GM19397 (cell line): ENCODE data around the gene PPP1R3A.
"Not testable (repeated sequence)": the region's sequence is repeated elsewhere in the genome, so short reads cannot be mapped to it uniquely, and the experiment has no call there.

Experiments used
- ATAC-seq: cut with Tn5 transposase; IDR thresholded peaks from one replicate; pipeline ENCODE4 v1.9.1; 2021; ENCODE audit warnings: mild to moderate bottlenecking, moderate library complexity; ENCODE audit not compliant: unreplicated experiment

The PPP1R3A gene

GRCh38 chr7:113918946-113919345, at the start of gene PPP1R3A:
TSS of gene PPP1R3A (minus strand) at chr7:113919009. CDS start at chr7:113918996, 13 bp downstream.
- ATAC-seq: no peak

DNA sequence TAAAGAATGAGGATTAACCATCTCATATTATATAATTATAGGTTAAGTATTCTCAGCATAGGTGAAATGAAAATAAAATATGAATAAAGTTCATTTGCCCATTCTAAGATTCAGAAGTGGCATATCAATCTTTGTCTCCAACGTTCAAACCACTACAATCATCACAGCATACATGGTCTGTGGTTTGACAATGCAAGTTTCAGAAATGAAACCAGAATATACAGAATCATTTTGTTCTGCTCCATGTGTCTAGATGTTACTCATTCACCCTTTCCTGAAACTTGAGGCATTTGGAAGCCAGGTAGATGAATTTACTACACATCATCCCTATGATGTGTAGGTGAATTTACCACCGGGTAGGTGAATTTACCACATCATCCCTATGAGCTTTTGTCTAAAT, 44.5 kb upstream of the PPP1R3A start:
- no peak for ATAC-seq

GRCh38 chr7:113959910-113960309, 41.1 kb upstream of the PPP1R3A start:
- no peak for ATAC-seq

DNA sequence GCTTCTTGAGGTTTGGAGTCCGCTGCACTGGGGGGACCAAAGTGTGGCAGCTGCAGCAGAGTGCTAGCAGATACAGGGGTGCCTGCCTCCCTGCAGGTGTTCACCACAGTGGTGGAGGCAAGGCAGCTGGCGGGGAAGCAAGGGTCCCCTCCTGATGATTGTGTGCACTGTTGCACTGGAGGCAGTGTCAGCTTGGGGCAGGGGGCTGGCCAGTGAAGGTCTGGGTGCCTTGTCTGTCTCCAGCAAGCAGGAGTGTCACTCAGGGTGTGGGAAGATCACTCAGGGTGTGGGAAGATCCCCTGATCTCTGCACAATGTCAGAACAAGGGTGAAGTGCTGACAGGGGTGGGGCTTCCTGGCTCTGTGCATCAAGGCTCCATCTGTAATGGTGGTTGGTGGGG, 36.3 kb upstream of the PPP1R3A start:
- no peak for ATAC-seq

GRCh38 chr7:113953553-113953952, 34.7 kb upstream of the PPP1R3A start:
- ATAC-seq: no peak

- no peak for ATAC-seq
Observed at GRCh38 chr7:113945018-113945938, 26.5 kb upstream of the PPP1R3A start.

DNA sequence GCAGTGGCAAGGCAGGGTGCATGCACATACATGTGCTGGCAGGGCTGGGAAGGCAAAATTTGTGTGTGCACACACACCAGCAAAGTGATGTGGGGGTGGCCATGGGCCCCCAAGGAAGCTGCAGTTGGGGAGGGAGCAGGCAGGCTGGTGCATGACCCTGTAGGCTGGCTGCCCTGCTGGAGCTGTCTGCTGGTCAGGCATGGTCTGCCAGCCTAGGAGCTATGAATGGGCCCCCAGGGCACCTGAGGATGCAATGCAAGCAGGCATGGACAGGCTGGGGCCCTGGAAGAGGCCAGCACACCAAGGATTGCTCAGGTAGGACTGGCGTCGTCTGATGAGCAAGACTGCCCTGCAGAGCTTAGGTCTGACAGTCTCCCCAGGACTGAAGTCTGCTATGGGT, 18.2 kb upstream of the PPP1R3A start:
- ATAC-seq: no peak

GRCh38 chr7:113936535-113936934, 17.7 kb upstream of the PPP1R3A start:
- no peak for ATAC-seq

DNA sequence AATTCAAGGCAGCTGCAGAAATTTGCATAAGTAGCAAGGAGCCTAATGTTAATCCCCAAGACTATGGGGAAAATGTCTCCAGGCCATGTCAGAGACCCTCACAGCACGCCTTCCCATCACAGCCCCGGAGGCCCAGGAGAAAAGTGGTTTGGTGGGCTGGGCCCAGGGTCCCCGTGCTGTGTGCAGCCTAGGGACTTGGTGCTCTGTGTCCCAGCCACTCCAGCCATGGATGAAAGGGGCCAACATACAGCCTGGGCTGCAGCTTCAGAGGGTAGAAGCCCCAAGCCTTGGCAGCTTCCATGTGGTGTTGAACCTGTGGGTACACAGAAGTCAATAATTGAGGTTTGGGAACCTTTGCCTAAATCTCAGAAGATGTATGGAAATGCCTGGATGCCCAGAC, 10.6 kb upstream of the PPP1R3A start:
- not testable (repeated sequence) for ATAC-seq

- ATAC-seq: no peak
Observed at GRCh38 chr7:113928112-113928511, 9.3 kb upstream of the PPP1R3A start.

DNA sequence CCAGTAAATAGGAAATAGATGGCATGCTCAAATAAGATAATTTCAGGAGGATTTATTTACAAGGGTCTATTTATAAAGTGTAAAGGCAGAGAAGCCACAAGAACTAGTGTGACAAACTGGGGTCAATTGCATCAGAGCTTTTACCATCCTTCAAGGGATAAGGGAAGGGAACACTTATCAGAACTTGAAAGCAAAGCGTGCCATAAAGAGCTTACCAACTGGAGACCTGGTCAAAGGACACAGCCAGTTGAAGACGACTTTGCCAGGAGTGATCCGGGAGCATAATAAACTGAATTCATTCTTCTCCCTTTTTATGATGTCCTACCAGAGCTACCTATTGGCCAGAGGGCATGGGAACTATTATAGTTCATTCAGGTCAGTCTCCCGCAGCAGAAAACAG, 3.2 kb upstream of the PPP1R3A start:
- ATAC-seq: no peak

- ATAC-seq: no peak
Observed at GRCh38 chr7:113921363-113921762, 2.6 kb upstream of the PPP1R3A start.

DNA sequence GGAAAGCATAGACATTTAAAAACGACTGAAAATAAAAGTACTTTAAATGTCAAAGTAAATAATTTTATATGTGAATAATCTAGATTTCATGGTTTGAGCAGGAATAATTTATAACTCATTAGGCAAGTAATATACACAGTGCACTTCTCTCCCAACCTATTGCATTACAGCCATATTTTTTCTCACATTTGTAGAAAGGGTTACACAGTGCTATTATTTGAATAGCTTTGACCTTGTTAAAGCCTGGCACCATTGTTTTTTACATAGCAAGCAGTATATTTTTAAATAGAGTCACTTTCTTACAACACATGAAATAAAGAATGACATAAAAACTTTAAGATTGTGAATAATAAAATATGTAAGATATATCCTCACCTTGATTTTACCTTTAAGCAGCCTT, 969 bp downstream of the PPP1R3A start:
- no peak for ATAC-seq

GRCh38 chr7:113915956-113916355, 2.9 kb downstream of the PPP1R3A start:
- no peak for ATAC-seq

GRCh38 chr7:113912876-113913275, 5.9 kb downstream of the PPP1R3A start:
- ATAC-seq: no peak

- ATAC-seq: no peak
Observed at GRCh38 chr7:113907617-113908016, 11.2 kb downstream of the PPP1R3A start.

GRCh38 chr7:113904521-113904920, 14.3 kb downstream of the PPP1R3A start:
- ATAC-seq: no peak

DNA sequence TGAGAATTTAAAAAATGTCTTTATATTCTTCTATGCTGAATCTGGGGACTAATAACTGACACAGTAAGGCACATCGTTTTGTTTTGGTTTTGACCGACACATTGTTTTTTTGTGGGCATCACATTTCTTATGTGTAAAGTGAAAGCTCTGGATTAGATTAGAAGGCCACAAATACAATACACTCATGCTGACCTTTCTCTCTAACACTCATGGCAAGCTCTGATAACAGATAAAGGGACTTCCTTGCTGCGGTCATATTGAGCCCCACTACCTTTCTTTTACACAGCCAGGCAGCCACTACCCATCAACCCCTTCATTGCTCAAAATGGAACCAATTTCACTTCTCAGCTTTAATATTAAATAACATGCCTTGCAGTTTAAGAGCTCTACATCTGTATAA, 26.0 kb downstream of the PPP1R3A start:
- ATAC-seq: no peak

GRCh38 chr7:113891828-113892227, 27.0 kb downstream of the PPP1R3A start:
- no peak for ATAC-seq

DNA sequence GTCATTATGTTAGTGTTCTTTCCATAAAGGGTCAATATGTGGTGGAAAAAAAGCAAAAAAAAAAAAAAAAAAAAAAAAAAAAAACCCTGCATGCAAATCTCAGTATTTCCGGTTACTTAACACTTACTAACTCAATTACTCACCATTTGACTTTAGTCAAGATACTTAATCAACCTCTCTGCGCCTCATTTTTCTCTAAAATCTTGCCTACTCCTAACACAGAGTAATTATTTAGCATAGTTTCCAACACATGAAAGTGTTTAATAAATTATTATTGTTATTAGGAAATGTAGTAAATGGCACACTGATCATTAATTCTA, 27.8 kb downstream of the PPP1R3A start:
- no peak for ATAC-seq

GRCh38 chr7:113890331-113891030, 28.3 kb downstream of the PPP1R3A start:
- ATAC-seq: no peak

GRCh38 chr7:113883096-113883495, 35.7 kb downstream of the PPP1R3A start:
- ATAC-seq: no peak
